Smooth muscle cell (in vitro differentiated cells): Measurements from ENCODE around the gene TBX15. TPM values are rescaled to one million over a fixed set of nuclear protein-coding genes. Genes with fewer than 3 reads are reported as not detected.

Experiments
- DNase-seq: peaks from one replicate; lab custom pipeline; 2025; ENCODE audit not compliant: unreplicated experiment; lab: John Stamatoyannopoulos, UW
- H2AFZ ChIP-seq: fragments of 200-600 bp; sonication (generic); 2 replicates; pipeline ENCODE4 v1.6.0; 2016; ENCODE audit warnings: antibody characterized with exemption, low read depth, mild to moderate bottlenecking
- H3F3A ChIP-seq: fragments of 200-600 bp; sonication (generic); 2 replicates; pipeline ENCODE4 v1.6.0; 2017; ENCODE audit warnings: antibody characterized with exemption, low read depth
- H3K27ac ChIP-seq: fragments of 200-600 bp; sonication (generic); 2 replicates; pipeline ENCODE4 v1.5.1; 2016; ENCODE audit warnings: low read depth, mild to moderate bottlenecking
- H3K27me3 ChIP-seq: fragments of 200-600 bp; sonication (generic); 2 replicates; pipeline ENCODE4 v1.6.1; 2016; ENCODE audit warnings: low read depth, mild to moderate bottlenecking
- H3K36me3 ChIP-seq: fragments of 200-600 bp; sonication (generic); 2 replicates; pipeline ENCODE4 v1.5.1; 2016; ENCODE audit warnings: low read depth
- H3K4me1 ChIP-seq: fragments of 200-600 bp; sonication (generic); 2 replicates; pipeline ENCODE4 v1.5.1; 2016; ENCODE audit warnings: low read depth
- H3K4me2 ChIP-seq: fragments of 200-600 bp; sonication (generic); 2 replicates; pipeline ENCODE4 v1.6.0; 2016; ENCODE audit warnings: mild to moderate bottlenecking
- H3K4me3 ChIP-seq: fragments of 200-600 bp; sonication (generic); 2 replicates; pipeline ENCODE4 v1.5.1; 2016; ENCODE audit warnings: mild to moderate bottlenecking
- H3K79me2 ChIP-seq: fragments of 200-600 bp; sonication (generic); 2 replicates; pipeline ENCODE4 v1.6.0; 2016; ENCODE audit warnings: low read depth, mild to moderate bottlenecking
- H3K9ac ChIP-seq: fragments of 200-600 bp; sonication (generic); 2 replicates; pipeline ENCODE4 v1.6.0; 2016; ENCODE audit warnings: low read depth
- H3K9me3 ChIP-seq: fragments of 200-600 bp; sonication (generic); replicated peaks from 2 replicates; pipeline ENCODE4 v1.5.1; 2016; ENCODE audit warnings: low read depth
- H4K20me1 ChIP-seq: fragments of 200-600 bp; sonication (generic); 2 replicates; pipeline ENCODE4 v1.6.0; 2016; ENCODE audit warnings: low read depth
- WGBS: methylation state at CpG from one replicate; pipeline ENCODE4 v1.1.7; 2016; ENCODE audit warnings: low lambda C conversion rate; 5-methylcytosine and 5-hydroxymethylcytosine counted together
- polyA plus RNA-seq: library from polyadenylated mRNA; unstranded; fragments of >200 nt; fragmentation: Nextera tagmentation; extraction: Ambion mirVana; gene quantifications from 2 replicates; pipeline ENCODE4 v1.2.1, GENCODE V29; 2016
- total RNA-seq: library from RNA; depleted of rRNA; stranded (reverse); fragments of >200 nt; gene quantifications from 2 replicates; pipeline ENCODE4 v1.2.3, GENCODE V29; 2014
- TF ChIP-seq, protein P1 (sequence below): fragments of 200-600 bp; sonication (generic); IDR thresholded peaks from 2 replicates; pipeline ENCODE4 v1.5.1; 2017; ENCODE audit warnings: borderline replicate concordance, mild to moderate bottlenecking, antibody characterized with exemption; ENCODE audit not compliant: insufficient read depth, poor library complexity, severe bottlenecking

TBX15 gene
- total RNA-seq (3.5 and 7.4 TPM in 2 replicates), polyA plus RNA-seq (2.1 and 2.7 TPM in 2 replicates)

- H3K4me1 ChIP-seq = peaks cover 6% of the 10 kb centered on the region
- peak within 1 kb of the TSS; percentile 78 for H2AFZ ChIP-seq
- H3K9me3 ChIP-seq = no peaks in the 10 kb centered on the region
- H3K27ac ChIP-seq = peak within 1 kb of the TSS; percentile 17
- no peak within 1 kb of the TSS for H3K9ac ChIP-seq
- H3K4me3 ChIP-seq = peak within 1 kb of the TSS; percentile 55
- WGBS = 7% methylated on average over 31 of the region's 31 CpGs
- H3K36me3 ChIP-seq = no peaks in the 10 kb centered on the region
- no peaks in the 10 kb centered on the region for H4K20me1 ChIP-seq
- TF ChIP-seq, protein P1, sequence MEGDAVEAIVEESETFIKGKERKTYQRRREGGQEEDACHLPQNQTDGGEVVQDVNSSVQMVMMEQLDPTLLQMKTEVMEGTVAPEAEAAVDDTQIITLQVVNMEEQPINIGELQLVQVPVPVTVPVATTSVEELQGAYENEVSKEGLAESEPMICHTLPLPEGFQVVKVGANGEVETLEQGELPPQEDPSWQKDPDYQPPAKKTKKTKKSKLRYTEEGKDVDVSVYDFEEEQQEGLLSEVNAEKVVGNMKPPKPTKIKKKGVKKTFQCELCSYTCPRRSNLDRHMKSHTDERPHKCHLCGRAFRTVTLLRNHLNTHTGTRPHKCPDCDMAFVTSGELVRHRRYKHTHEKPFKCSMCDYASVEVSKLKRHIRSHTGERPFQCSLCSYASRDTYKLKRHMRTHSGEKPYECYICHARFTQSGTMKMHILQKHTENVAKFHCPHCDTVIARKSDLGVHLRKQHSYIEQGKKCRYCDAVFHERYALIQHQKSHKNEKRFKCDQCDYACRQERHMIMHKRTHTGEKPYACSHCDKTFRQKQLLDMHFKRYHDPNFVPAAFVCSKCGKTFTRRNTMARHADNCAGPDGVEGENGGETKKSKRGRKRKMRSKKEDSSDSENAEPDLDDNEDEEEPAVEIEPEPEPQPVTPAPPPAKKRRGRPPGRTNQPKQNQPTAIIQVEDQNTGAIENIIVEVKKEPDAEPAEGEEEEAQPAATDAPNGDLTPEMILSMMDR = no peak
- peak within 1 kb of the TSS; percentile 83 for H3K4me2 ChIP-seq
- peaks cover 8% of the 10 kb centered on the region for H3K79me2 ChIP-seq
- no peak for DNase-seq
- peaks cover 100% of the 10 kb centered on the region for H3K27me3 ChIP-seq
- no peaks in the 10 kb centered on the region for H3F3A ChIP-seq
Measured at GRCh38 chr1:118988186-118989005, at the start of gene TBX15. TBX15 (minus strand) TSS chr1:118988343; CDS start chr1:118987795, 548 bp downstream.

DNA sequence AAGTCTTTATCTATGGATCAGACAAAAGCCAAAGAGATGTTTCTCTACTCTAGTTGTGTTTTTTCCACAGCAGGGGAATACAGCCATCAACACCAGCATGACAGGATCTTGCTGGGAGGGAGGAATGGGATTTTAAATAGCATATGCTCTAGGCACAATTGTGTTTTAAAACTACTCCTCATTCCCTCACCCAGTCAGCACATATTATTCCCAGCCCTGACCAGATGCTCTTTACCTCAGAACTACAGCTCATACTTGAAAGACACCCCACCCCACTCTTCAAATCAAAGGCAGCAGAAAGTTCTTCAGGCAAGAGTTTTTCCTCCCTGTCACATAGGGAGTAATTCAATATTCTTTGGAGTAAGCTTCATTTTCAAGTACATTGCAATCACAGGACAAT, 46.2 kb upstream of the TBX15 start:
- H3K4me1 ChIP-seq = no peaks in the 10 kb centered on the region
- no peaks in the 10 kb centered on the region for H3K79me2 ChIP-seq
- H3K4me2 ChIP-seq = no peak overlapping the region
- H3K4me3 ChIP-seq = no peak overlapping the region
- TF ChIP-seq, protein P1 = no peak
- no peaks in the 10 kb centered on the region for H3K36me3 ChIP-seq
- no peak overlapping the region for H3K27ac ChIP-seq
- H2AFZ ChIP-seq = no peak overlapping the region
- no peaks in the 10 kb centered on the region for H3F3A ChIP-seq
- no peaks in the 10 kb centered on the region for H4K20me1 ChIP-seq
- no peak for DNase-seq
- no peaks in the 10 kb centered on the region for H3K27me3 ChIP-seq
- no peaks in the 10 kb centered on the region for H3K9me3 ChIP-seq
- H3K9ac ChIP-seq = no peak overlapping the region

DNA sequence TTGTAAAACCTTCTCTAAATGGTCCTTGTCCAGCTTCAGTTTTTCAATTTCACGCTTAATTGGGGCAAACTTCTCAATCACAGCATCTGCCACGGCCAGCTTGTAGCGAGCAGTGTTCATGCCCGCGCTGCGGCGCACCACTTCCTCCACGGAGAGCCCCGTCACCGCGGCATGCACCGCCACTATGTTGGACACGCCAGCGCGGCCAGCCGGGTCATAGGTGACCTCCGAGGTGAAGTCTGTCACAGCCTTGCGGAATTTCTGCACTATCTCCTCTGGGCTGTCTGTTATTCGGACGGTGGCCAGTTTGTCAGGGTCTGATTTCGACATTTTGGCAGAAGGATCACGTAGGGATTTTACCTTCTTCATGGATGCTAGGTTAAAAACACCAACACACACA, 44.8 kb upstream of the TBX15 start:
- Histone ChIP-seq H3K27ac (no peak overlapping the region), H2AFZ (no peak overlapping the region), H3K4me3 (no peak overlapping the region), H3K9me3 (no peaks in the 10 kb centered on the region), H3K9ac (no peak overlapping the region), H3K36me3 (no peaks in the 10 kb centered on the region), H3K27me3 (no peaks in the 10 kb centered on the region), H3K79me2 (no peaks in the 10 kb centered on the region), H3K4me2 (no peak overlapping the region), H4K20me1 (no peaks in the 10 kb centered on the region), H3F3A (no peaks in the 10 kb centered on the region), H3K4me1 (peaks cover 3% of the 10 kb centered on the region)
- WGBS = 98% methylated on average over 22 of the region's 22 CpGs
- TF ChIP-seq, protein P1 = no peak
- DNase-seq = no peak

GRCh38 chr1:119027759-119028158, 39.6 kb upstream of the TBX15 start:
- TF ChIP-seq, protein P1 = no peak
- DNase-seq = no peak
- no peak overlapping the region for H3K27ac ChIP-seq
- no peaks in the 10 kb centered on the region for H3K27me3 ChIP-seq
- no peak overlapping the region for H3K4me2 ChIP-seq
- H3K9me3 ChIP-seq = no peaks in the 10 kb centered on the region
- no peak overlapping the region for H2AFZ ChIP-seq
- no peaks in the 10 kb centered on the region for H3K36me3 ChIP-seq
- no peak overlapping the region for H3K9ac ChIP-seq
- H3K4me3 ChIP-seq = no peak overlapping the region
- peaks cover 5% of the 10 kb centered on the region for H3K4me1 ChIP-seq
- no peaks in the 10 kb centered on the region for H4K20me1 ChIP-seq
- 94% methylated on average over 1 of the region's 1 CpG for WGBS
- H3K79me2 ChIP-seq = no peaks in the 10 kb centered on the region
- H3F3A ChIP-seq = no peaks in the 10 kb centered on the region
